Epithelial cell of esophagus (primary cell): ENCODE results near the gene IGSF11.
A peak's percentile ranks its signal among the peaks of the same experiment; 100 is the strongest.
"Not testable (repeated sequence)": the region's sequence is repeated elsewhere in the genome, so short reads cannot be mapped to it uniquely, and the experiment has no call there.

Experiments used
- DNase-seq: peaks from one replicate; pipeline ENCODE4 v3.0.0; 2010; ENCODE audit warnings: low read depth
- H3K4me3 ChIP-seq: 2 replicates; pipeline ENCODE4 v1.5.1; 2011; ENCODE audit warnings: mild to moderate bottlenecking, low read length, control low read depth
- TF ChIP-seq, protein P1 (sequence below): IDR thresholded peaks from 2 replicates; pipeline ENCODE4 v1.5.1; 2011; ENCODE audit warnings: low read depth, mild to moderate bottlenecking, low read length, control low read depth, inconsistent platforms; ENCODE audit not compliant: insufficient read depth; ENCODE audit errors: missing control alignments

IGSF11 gene, protein sequence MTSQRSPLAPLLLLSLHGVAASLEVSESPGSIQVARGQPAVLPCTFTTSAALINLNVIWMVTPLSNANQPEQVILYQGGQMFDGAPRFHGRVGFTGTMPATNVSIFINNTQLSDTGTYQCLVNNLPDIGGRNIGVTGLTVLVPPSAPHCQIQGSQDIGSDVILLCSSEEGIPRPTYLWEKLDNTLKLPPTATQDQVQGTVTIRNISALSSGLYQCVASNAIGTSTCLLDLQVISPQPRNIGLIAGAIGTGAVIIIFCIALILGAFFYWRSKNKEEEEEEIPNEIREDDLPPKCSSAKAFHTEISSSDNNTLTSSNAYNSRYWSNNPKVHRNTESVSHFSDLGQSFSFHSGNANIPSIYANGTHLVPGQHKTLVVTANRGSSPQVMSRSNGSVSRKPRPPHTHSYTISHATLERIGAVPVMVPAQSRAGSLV

DNA sequence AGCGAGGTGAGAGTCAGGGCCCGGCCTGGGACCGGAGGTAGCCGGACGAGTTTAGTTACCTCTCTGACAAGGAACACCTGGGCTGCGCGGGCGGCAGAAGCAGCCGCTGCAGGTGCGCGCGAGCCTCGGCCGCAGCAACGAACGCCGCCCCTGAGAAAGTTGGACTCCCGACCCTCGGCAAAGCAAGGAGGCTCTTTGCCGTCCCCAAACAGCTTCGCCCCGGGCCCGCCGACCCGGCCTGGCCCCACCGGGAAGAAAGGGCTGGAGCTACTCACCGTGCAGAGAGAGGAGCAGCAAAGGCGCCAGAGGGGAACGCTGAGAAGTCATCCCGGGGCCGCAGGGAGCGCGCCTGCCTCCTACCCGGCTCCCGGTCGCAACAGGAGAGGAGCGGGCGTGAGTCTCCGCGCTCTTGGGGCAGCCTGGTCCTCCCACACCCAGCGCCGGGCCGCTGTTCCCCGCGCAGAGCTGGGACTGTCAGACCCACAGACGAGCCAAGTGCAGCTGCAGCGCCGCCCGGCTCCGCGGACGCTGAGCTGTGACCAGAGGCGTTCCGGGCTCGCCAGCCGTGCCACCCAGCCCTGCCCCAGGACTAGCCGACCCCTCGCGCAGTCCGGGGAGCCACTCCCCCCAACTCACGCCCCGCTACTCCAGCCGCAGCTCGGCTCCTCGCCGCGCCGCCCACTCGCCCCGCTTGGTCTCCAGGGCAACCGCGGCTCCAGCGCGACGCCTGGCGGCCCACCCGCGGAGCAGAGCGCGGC lies at the start of gene IGSF11:
Gene IGSF11, minus strand, starts transcription at position 591 of the 758 bp plus-strand sequence. Its CDS starts 264 bp downstream, at position 327.
- peak; percentile 49 for DNase-seq
- peak within 1 kb of the TSS; percentile 40 for H3K4me3 ChIP-seq
- TF ChIP-seq, protein P1, sequence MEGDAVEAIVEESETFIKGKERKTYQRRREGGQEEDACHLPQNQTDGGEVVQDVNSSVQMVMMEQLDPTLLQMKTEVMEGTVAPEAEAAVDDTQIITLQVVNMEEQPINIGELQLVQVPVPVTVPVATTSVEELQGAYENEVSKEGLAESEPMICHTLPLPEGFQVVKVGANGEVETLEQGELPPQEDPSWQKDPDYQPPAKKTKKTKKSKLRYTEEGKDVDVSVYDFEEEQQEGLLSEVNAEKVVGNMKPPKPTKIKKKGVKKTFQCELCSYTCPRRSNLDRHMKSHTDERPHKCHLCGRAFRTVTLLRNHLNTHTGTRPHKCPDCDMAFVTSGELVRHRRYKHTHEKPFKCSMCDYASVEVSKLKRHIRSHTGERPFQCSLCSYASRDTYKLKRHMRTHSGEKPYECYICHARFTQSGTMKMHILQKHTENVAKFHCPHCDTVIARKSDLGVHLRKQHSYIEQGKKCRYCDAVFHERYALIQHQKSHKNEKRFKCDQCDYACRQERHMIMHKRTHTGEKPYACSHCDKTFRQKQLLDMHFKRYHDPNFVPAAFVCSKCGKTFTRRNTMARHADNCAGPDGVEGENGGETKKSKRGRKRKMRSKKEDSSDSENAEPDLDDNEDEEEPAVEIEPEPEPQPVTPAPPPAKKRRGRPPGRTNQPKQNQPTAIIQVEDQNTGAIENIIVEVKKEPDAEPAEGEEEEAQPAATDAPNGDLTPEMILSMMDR, result peak; percentile 4

DNA sequence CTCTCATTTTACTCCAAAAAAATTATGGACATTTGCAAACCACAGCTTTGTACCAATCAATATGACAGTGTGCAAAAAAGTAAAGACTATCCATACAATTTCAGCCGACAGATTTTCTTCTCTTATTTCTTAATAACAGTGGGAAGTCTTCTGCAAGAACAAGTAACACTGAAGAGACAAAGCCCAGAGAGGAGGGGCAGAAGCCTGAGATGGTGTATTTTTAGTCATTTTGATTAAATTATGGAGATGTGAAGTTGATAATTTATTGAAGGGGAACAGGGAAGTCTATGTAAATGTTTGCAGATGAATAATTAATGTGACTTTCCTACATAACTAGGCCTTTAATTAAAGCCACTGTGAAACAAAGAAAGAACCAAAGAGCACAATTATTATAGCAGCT lies 45.7 kb upstream of the IGSF11 start:
- DNase-seq, result no peak
- TF ChIP-seq, protein P1, result no peak
- no peak overlapping the region for H3K4me3 ChIP-seq

DNA sequence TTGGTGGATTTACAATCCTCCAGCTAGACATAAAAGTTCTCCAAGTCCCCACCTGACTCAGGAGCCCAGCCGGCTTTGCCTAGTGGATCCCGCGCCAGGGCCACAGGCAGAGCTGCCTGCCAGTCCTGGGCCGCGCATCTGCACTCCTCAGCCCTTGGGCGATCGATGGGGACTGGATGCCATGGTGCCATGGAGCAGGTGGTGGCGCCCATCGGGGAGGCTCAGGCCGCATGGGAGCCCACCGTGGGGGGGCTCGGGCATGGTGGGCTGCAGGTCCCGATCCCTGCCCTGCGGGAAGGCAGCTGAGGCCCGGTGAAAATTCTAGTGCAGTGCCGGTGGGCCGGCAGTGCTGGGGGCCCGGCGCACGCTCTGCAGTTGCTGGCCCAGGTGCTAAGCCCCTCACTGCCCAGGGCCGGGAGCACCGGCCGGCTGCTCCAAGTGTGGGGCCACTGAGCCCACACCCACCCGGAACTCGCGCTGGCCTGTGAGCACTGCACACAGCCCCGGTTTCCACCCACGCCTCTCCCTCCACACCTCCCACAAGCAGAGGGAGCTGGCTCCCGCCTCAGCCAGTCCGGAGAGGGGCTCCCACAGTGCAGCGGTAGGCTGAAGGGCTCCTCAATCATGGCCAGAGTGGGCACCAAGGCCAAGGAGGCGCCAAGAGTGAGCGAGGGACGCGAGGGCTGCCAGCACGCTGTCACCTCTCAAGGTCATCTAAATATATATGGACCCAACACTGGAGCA lies 38.8 kb upstream of the IGSF11 start:
- TF ChIP-seq, protein P1, result no peak
- DNase-seq, result no peak
- no peak overlapping the region for H3K4me3 ChIP-seq

DNA sequence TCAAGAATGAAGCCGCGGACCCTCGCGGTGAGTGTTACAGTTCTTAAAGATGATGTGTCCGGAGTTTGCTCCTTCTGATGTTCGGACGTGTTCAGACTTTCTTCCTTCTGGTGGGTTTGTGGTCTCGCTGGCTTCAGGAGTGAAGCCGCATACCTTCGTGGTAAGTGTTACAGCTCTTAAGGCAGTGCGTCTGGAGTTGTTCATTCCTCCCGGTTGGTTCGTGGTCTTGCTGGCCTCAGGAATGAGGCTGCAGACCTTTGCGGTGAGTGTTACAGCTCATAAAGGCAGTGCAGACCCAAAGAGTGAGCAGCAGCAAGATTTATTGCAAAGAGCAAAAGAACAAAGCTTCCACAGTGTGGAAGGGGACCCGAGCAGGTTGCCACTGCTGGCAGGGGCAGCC lies 37.8 kb upstream of the IGSF11 start:
- DNase-seq, H3K4me3 ChIP-seq: not testable (repeated sequence)

DNA sequence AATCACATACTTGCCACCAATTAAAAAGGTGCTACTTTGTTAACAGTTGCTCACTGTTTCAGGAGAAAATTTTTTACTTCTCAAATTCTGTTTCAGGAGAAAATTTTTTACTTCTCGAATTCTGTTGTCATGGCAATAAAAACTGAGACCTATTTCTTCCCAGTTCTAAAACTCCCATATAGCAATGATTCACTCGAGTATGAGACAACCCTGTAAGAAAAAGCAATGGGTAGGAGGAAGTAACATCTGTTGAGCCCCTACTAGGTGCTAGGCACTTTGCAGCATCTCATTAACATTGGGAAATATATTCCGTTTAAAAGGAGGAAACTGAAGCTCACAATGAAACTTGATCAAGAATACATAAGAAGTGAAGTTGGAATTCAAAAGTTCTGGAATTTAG lies 35.1 kb upstream of the IGSF11 start:
- TF ChIP-seq, protein P1, result no peak

DNA sequence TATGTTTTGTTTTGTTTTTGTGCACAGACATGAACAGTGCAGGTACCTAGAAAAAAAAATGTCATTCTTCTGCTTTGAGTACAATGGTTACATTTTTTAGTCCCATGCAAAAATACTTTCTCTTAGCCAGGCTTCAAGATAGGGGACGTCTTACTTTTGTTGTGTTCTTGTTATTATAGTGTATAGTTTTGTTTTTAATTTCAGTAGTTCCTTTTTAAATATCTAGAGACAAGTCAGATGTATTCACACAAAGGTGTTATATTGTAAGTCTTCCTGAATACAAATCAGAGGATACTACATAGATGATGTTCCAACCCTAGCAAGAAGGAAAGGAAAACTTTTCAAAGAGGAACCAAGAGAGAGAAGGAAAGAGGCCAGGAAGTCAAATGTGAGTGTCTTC lies 28.8 kb upstream of the IGSF11 start:
- TF ChIP-seq, protein P1, result no peak
- DNase-seq, result no peak
- H3K4me3 ChIP-seq, result no peak overlapping the region

More for the DNA sequence above, 35.1 kb upstream of the IGSF11 start:
- no peak for DNase-seq
- H3K4me3 ChIP-seq, result no peak overlapping the region

DNA sequence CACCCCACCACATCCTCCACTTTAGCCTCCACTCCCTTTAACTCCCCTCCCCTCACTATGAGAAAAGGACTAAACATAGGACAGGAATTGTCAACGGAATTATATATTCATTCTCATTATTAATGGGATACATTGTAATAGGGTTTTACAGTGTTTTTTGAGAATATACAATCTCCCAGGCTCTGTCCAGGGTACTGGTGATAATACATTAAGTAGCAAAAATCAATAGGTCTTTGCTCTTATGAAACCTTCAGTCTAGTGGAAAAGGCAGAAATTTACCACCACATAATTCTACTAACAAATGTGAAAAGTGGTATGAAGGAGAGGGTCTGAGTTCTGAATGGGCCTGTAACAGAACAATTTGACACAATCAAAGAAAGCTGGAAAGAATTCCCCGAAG lies 28.2 kb upstream of the IGSF11 start:
- no peak overlapping the region for H3K4me3 ChIP-seq
- TF ChIP-seq, protein P1, result no peak
- no peak for DNase-seq
